H1 (cell line): Measurements from ENCODE around the gene DAW1.

Experiments
- BRCA1 ChIP-seq: IDR thresholded peaks from 2 replicates; pipeline ENCODE4 v1.6.1; 2012; ENCODE audit warnings: low read depth, low read length, improper control_type of control experiment
- POLR2A ChIP-seq, 2 experiments: IDR thresholded peaks; 1 replicate in 1 of 2; 2 replicates in 1 of 2; pipeline ENCODE4 v1.6.1; 2011; ENCODE audit warnings: low read depth in 2 of 2, low read length in 2 of 2, mild to moderate bottlenecking in 2 of 2; ENCODE audit errors: control extremely low read depth in 1 of 2
- TF ChIP-seq, protein P1 (sequence below), 3 experiments: IDR thresholded peaks; 1 replicate in 2 of 3; 2 replicates in 1 of 3; pipeline versions ENCODE4 v1.5.1 to v1.6.1; 2011; ENCODE audit warnings: low read length in 3 of 3, mild to moderate bottlenecking in 3 of 3, inconsistent platforms in 2 of 3, low read depth in 1 of 3, moderate library complexity in 1 of 3; ENCODE audit not compliant: insufficient read depth in 1 of 3; ENCODE audit errors: control extremely low read depth in 1 of 3

DNA sequence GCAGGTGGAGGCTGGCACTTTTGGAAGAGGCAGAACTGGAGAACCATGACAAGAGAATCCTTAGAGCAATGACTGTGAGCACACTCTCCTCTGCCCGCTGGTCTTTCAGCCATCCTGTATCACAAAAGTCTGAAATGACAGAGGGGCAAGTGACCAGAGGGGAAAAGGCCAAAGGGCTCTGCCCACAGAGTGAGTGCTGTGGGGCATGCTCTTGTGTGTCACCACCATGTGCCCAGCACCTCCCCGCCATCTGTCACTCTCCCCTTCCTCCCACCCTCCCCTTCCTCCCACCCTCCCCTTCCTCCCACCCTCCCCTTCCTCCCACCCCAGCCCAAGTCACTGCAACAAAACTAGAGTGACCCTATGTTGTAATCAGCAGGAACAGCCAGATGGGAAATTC, 31.9 kb downstream of the DAW1 start:
- TF ChIP-seq, protein P1, sequence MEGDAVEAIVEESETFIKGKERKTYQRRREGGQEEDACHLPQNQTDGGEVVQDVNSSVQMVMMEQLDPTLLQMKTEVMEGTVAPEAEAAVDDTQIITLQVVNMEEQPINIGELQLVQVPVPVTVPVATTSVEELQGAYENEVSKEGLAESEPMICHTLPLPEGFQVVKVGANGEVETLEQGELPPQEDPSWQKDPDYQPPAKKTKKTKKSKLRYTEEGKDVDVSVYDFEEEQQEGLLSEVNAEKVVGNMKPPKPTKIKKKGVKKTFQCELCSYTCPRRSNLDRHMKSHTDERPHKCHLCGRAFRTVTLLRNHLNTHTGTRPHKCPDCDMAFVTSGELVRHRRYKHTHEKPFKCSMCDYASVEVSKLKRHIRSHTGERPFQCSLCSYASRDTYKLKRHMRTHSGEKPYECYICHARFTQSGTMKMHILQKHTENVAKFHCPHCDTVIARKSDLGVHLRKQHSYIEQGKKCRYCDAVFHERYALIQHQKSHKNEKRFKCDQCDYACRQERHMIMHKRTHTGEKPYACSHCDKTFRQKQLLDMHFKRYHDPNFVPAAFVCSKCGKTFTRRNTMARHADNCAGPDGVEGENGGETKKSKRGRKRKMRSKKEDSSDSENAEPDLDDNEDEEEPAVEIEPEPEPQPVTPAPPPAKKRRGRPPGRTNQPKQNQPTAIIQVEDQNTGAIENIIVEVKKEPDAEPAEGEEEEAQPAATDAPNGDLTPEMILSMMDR (IDR thresholded peaks at IDR 0.05; ENCODE audit: control extremely low read depth in 1 of 3, insufficient read depth in 1 of 3, low read depth in 1 of 3, low read length in 3 of 3), result no peak
- TF ChIP-seq BRCA1 (no peak), POLR2A (IDR thresholded peaks at IDR 0.05; ENCODE audit: control extremely low read depth in 1 of 2, low read depth in 2 of 2, low read length in 2 of 2) (no peak)
